Caco-2 (cell line): ENCODE results near the gene MAN1A1. TPM values are rescaled to one million over a fixed set of nuclear protein-coding genes. Genes with fewer than 3 reads are reported as not detected.
A peak's percentile ranks its signal among the peaks of the same experiment; 100 is the strongest.

ENCODE experiments used
- BruUV-seq: library from RNA; stranded (reverse); fragments of 400-500 nt; replicated peaks from 2 replicates; lab custom pipeline; 2021; lab: Mats Ljungman, UMichigan
- CTCF ChIA-PET: fragments of 300-600 bp; sonication (Branson Sonifier 250); formaldehyde crosslinking; loops from one replicate; lab custom pipeline; 2022; ENCODE audit warnings: antibody characterized with exemption; lab: Charles Lee
- POLR2A ChIA-PET: fragments of 300-600 bp; sonication (Branson Sonifier 250); formaldehyde crosslinking; loops from one replicate; lab custom pipeline; 2022; ENCODE audit warnings: antibody characterized with exemption; lab: Charles Lee
- DNase-seq, 2 experiments: peaks; one replicate each; pipeline versions ENCODE4 v3.0.0 to v3.0.0-alpha.2; 2020 to 2022
- H3K27me3 ChIP-seq: replicated peaks from 2 replicates; pipeline ENCODE4 v1.6.0; 2011; ENCODE audit warnings: low read length; ENCODE audit not compliant: control insufficient read depth, insufficient read depth
- H3K36me3 ChIP-seq: 2 replicates; pipeline ENCODE4 v1.5.1; 2011; ENCODE audit warnings: low read length; ENCODE audit not compliant: control insufficient read depth, insufficient read depth
- H3K4me1 ChIP-seq: fragments of 250-450 bp; sonication (Bioruptor Pico); 2 replicates; pipeline ENCODE4 v1.5.1; 2020; ENCODE audit warnings: mild to moderate bottlenecking
- H3K4me3 ChIP-seq: 2 replicates; pipeline ENCODE4 v1.5.1; 2011; ENCODE audit warnings: low read depth, mild to moderate bottlenecking, control low read depth, low read length
- H3K9me3 ChIP-seq: fragments of 250-450 bp; sonication (Bioruptor Pico); 2 replicates; pipeline ENCODE4 v1.5.1; 2020; ENCODE audit warnings: mild to moderate bottlenecking, moderate library complexity
- H3K27ac Mint-ChIP-seq: one replicate; pipeline ENCODE4 v1.8.0; 2022; ENCODE audit warnings: mixed read lengths; ENCODE audit not compliant: unreplicated experiment
- H3K27me3 Mint-ChIP-seq: one replicate; pipeline ENCODE4 v1.8.0; 2022; ENCODE audit warnings: mixed read lengths; ENCODE audit not compliant: insufficient read depth, unreplicated experiment
- H3K36me3 Mint-ChIP-seq: one replicate; pipeline ENCODE4 v1.8.0; 2022; ENCODE audit warnings: mild to moderate bottlenecking, mixed read lengths; ENCODE audit not compliant: insufficient read depth, unreplicated experiment
- H3K4me1 Mint-ChIP-seq: one replicate; pipeline ENCODE4 v1.8.0; 2022; ENCODE audit warnings: low read depth, mixed read lengths; ENCODE audit not compliant: unreplicated experiment
- H3K4me3 Mint-ChIP-seq: one replicate; pipeline ENCODE4 v1.8.0; 2022; ENCODE audit warnings: mild to moderate bottlenecking, moderate library complexity, mixed read lengths; ENCODE audit not compliant: unreplicated experiment
- H3K9me3 Mint-ChIP-seq: one replicate; pipeline ENCODE4 v1.8.0; 2022; ENCODE audit warnings: mixed read lengths; ENCODE audit not compliant: unreplicated experiment
- intact Hi-C: fragments of 100-400 bp; cut with micrococcal nuclease; formaldehyde crosslinking; loops from one replicate; pipeline ENCODE4 v1.10.0; 2022; ENCODE audit not compliant: unreplicated experiment
- total RNA-seq: library from RNA; stranded (reverse); gene quantifications from 2 replicates; pipeline ENCODE4 v1.2.3, GENCODE V29; 2022
- TF ChIP-seq, protein P1 (sequence below), 2 experiments: fragments of 200-600 bp in 1 of 2; IDR thresholded peaks; 1 replicate in 1 of 2; 2 replicates in 1 of 2; pipeline versions ENCODE4 v1.5.1 to v1.8.0; 2011 to 2022; ENCODE audit warnings: antibody characterized with exemption in 1 of 2, control low read depth in 1 of 2, inconsistent platforms in 1 of 2, low read depth in 1 of 2, low read length in 1 of 2, mild to moderate bottlenecking in 1 of 2, moderate library complexity in 1 of 2; ENCODE audit not compliant: insufficient read depth in 1 of 2, severe bottlenecking in 1 of 2, unreplicated experiment in 1 of 2

The MAN1A1 gene
- total RNA-seq, 1 experiment from 2014 or later = 28.7 TPM

DNA sequence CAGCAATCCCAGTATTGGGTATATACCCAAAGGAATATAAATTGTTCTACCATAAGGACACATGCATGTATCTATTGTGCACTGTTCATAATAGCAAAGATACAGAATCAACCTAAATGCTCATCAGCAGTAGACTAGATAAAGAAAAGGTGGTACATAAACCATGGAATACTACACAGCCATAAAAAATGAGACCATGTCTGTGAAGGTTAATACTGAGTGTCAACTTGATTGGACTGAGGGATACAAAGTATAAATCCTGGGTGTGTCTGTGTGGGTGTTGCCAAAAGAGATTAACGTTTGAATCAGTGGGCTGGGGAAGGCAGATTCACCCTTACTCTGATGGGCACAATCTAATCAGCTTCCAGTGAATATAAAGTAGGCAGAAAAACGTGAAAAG is 86.9 kb downstream of the MAN1A1 start:
- DNase-seq = no peak
- H3K36me3 ChIP-seq = no peaks in the 10 kb centered on the region
- H3K27me3 ChIP-seq = no peaks in the 10 kb centered on the region
- TF ChIP-seq, protein P1, sequence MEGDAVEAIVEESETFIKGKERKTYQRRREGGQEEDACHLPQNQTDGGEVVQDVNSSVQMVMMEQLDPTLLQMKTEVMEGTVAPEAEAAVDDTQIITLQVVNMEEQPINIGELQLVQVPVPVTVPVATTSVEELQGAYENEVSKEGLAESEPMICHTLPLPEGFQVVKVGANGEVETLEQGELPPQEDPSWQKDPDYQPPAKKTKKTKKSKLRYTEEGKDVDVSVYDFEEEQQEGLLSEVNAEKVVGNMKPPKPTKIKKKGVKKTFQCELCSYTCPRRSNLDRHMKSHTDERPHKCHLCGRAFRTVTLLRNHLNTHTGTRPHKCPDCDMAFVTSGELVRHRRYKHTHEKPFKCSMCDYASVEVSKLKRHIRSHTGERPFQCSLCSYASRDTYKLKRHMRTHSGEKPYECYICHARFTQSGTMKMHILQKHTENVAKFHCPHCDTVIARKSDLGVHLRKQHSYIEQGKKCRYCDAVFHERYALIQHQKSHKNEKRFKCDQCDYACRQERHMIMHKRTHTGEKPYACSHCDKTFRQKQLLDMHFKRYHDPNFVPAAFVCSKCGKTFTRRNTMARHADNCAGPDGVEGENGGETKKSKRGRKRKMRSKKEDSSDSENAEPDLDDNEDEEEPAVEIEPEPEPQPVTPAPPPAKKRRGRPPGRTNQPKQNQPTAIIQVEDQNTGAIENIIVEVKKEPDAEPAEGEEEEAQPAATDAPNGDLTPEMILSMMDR (IDR thresholded peaks at IDR 0.05; ENCODE audit: insufficient read depth in 1 of 2, low read depth in 1 of 2, low read length in 1 of 2, severe bottlenecking in 1 of 2, unreplicated experiment in 1 of 2) = no peak
- BruUV-seq = no TSS peak
- H3K27me3 Mint-ChIP-seq = no peaks in the 10 kb centered on the region
- H3K36me3 Mint-ChIP-seq = no peaks in the 10 kb centered on the region
- H3K27ac Mint-ChIP-seq = no peak overlapping the region
- intact Hi-C loops = no loop called here
- H3K4me1 ChIP-seq = peaks cover 17% of the 10 kb centered on the region
- H3K9me3 ChIP-seq = no peaks in the 10 kb centered on the region
- H3K4me3 Mint-ChIP-seq = no peak overlapping the region
- peaks cover 14% of the 10 kb centered on the region for H3K4me1 Mint-ChIP-seq
- peaks cover 6% of the 10 kb centered on the region for H3K9me3 Mint-ChIP-seq
- H3K4me3 ChIP-seq = no peak overlapping the region
- CTCF ChIA-PET = no interaction called here
- POLR2A ChIA-PET = no interaction called here

DNA sequence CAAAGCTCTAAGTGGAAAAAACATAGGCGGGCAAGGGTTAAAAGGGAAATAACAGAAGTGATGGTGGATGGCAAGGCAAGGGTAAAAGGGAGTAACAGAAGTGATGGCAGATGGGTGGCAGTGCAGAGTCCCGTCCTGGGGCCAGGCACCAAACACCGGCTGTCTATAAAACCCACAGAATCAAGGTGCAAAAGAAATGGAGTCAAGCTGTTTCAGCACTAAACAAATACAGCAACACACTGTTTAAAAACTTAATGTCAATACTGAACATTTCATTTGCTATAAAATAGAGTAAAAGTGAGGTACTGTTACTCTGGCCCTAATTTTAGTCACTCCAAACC is 87.6 kb downstream of the MAN1A1 start:
- intact Hi-C loops = loop anchor here (1.0 kb wide), 1 partner anchor 92 kb away; no protein-coding TSS in a partner anchor
- no peak for DNase-seq
- Histone ChIP-seq H3K9me3 (no peaks in the 10 kb centered on the region), H3K4me1 (peaks cover 17% of the 10 kb centered on the region), H3K27me3 (no peaks in the 10 kb centered on the region), H3K4me3 (no peak overlapping the region), H3K36me3 (no peaks in the 10 kb centered on the region)
- no peak overlapping the region for H3K27ac Mint-ChIP-seq
- H3K4me1 Mint-ChIP-seq = peaks cover 18% of the 10 kb centered on the region
- BruUV-seq = no TSS peak
- H3K9me3 Mint-ChIP-seq = peaks cover 6% of the 10 kb centered on the region
- no peaks in the 10 kb centered on the region for H3K36me3 Mint-ChIP-seq
- TF ChIP-seq, protein P1 (IDR thresholded peaks at IDR 0.05; ENCODE audit: insufficient read depth in 1 of 2, low read depth in 1 of 2, low read length in 1 of 2, severe bottlenecking in 1 of 2, unreplicated experiment in 1 of 2) = no peak
- no peak overlapping the region for H3K4me3 Mint-ChIP-seq
- H3K27me3 Mint-ChIP-seq = no peaks in the 10 kb centered on the region
- CTCF ChIA-PET = no interaction called here
- POLR2A ChIA-PET = no interaction called here

DNA sequence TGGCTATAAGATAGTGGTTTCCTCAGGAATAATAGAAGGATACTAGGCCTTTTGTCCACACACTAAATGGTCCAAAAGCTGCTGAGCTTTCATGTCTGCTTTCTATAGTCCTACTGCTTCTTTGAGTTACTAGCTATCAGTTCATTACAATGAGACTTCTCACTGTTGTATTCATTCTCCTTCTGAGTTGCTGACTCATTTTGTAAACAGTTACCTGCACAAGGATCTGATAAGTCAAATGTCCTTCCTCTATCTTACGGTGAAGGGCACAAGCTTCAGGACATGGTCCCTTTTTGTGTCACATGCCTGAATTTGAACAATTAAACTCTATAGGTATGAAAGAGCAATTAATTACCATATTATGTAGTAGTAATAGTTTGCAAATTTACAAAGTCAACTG is 90.5 kb downstream of the MAN1A1 start:
- H3K4me3 Mint-ChIP-seq = no peak overlapping the region
- ChIA-PET POLR2A (no interaction called here), CTCF (no interaction called here)
- H3K27me3 Mint-ChIP-seq = no peaks in the 10 kb centered on the region
- H3K9me3 ChIP-seq = no peaks in the 10 kb centered on the region
- peak overlapping the region; percentile 56 for H3K27ac Mint-ChIP-seq
- H3K9me3 Mint-ChIP-seq = peaks cover 6% of the 10 kb centered on the region
- H3K4me1 Mint-ChIP-seq = peaks cover 21% of the 10 kb centered on the region
- H3K36me3 Mint-ChIP-seq = no peaks in the 10 kb centered on the region
- H3K27me3 ChIP-seq = no peaks in the 10 kb centered on the region
- H3K36me3 ChIP-seq = no peaks in the 10 kb centered on the region
- no TSS peak for BruUV-seq
- TF ChIP-seq, protein P1 (IDR thresholded peaks at IDR 0.05; ENCODE audit: insufficient read depth in 1 of 2, low read depth in 1 of 2, low read length in 1 of 2, severe bottlenecking in 1 of 2, unreplicated experiment in 1 of 2) = no peak
- H3K4me3 ChIP-seq = no peak overlapping the region
- intact Hi-C loops = no loop called here
- peak in 1 of 2 experiments; percentile 11 for DNase-seq
- H3K4me1 ChIP-seq = peaks cover 17% of the 10 kb centered on the region
